Osteoblast (primary cell): ENCODE measurements around the gene SYPL2. TPM values are rescaled to one million over a fixed set of nuclear protein-coding genes. Genes with fewer than 3 reads are reported as not detected.

Experiments
- DNase-seq: peaks from one replicate; pipeline ENCODE4 v3.0.0; 2011; ENCODE audit warnings: low spot score, mixed read lengths; ENCODE audit not compliant: insufficient read length; ENCODE audit errors: missing footprints
- H2AFZ ChIP-seq: 2 replicates; pipeline ENCODE4 v1.6.0; 2011; ENCODE audit warnings: mild to moderate bottlenecking, low read length
- H3K27ac ChIP-seq: 2 replicates; pipeline ENCODE4 v1.5.1; 2011; ENCODE audit warnings: mild to moderate bottlenecking, low read depth, low read length, moderate library complexity
- H3K27me3 ChIP-seq: 2 replicates; pipeline ENCODE4 v1.6.0; 2012; ENCODE audit warnings: mild to moderate bottlenecking, control low read depth, inconsistent platforms, low read length, moderate library complexity; ENCODE audit not compliant: insufficient read depth
- H3K36me3 ChIP-seq: 2 replicates; pipeline ENCODE4 v1.5.1; 2011; ENCODE audit warnings: mild to moderate bottlenecking, low read length, control low read depth, moderate library complexity; ENCODE audit not compliant: insufficient read depth
- H3K4me1 ChIP-seq: 2 replicates; pipeline ENCODE4 v1.5.1; 2011; ENCODE audit warnings: mild to moderate bottlenecking, low read length, control low read depth, moderate library complexity; ENCODE audit not compliant: insufficient read depth
- H3K4me2 ChIP-seq: 2 replicates; pipeline ENCODE4 v1.6.0; 2011; ENCODE audit warnings: mild to moderate bottlenecking, low read length; ENCODE audit not compliant: insufficient read depth
- H3K4me3 ChIP-seq: fragments of 200-600 bp; sonication (generic); 3 replicates; pipeline ENCODE4 v1.5.1; 2012; ENCODE audit warnings: mild to moderate bottlenecking, low read length, inconsistent platforms; ENCODE audit not compliant: insufficient read depth
- H3K79me2 ChIP-seq: 2 replicates; pipeline ENCODE4 v1.6.0; 2012; ENCODE audit warnings: mild to moderate bottlenecking, low read length, control low read depth, inconsistent platforms; ENCODE audit not compliant: insufficient read depth
- H3K9me3 ChIP-seq: 2 replicates; pipeline ENCODE4 v1.5.1; 2011; ENCODE audit warnings: low read depth, low read length, control low read depth
- H4K20me1 ChIP-seq: 2 replicates; pipeline ENCODE4 v1.6.0; 2012; ENCODE audit warnings: mild to moderate bottlenecking, low read length, control low read depth; ENCODE audit not compliant: insufficient read depth
- CTCF ChIP-seq: IDR thresholded peaks from 2 replicates; pipeline ENCODE4 v1.5.1; 2011; ENCODE audit warnings: mild to moderate bottlenecking, low read depth, low read length, moderate library complexity; ENCODE audit errors: extremely low read depth
- total RNA-seq: library from RNA; depleted of rRNA; stranded (reverse); fragments of >200 nt; gene quantifications from 2 replicates; pipeline ENCODE4 v1.2.3, GENCODE V29; 2012

The SYPL2 gene
- total RNA-seq, 1 donor, result 1.8 TPM

- H3K79me2 ChIP-seq, result no peaks in the 10 kb centered on the region
- no peak overlapping the region for H2AFZ ChIP-seq
- H3K4me1 ChIP-seq, result peaks cover 10% of the 10 kb centered on the region
- no peaks in the 10 kb centered on the region for H4K20me1 ChIP-seq
- no peak for DNase-seq
- no peaks in the 10 kb centered on the region for H3K9me3 ChIP-seq
- peaks cover 6% of the 10 kb centered on the region for H3K27me3 ChIP-seq
- H3K4me2 ChIP-seq, result no peak overlapping the region
- no peak for TF ChIP-seq CTCF
- no peak overlapping the region for H3K4me3 ChIP-seq
- no peaks in the 10 kb centered on the region for H3K36me3 ChIP-seq
- no peak overlapping the region for H3K27ac ChIP-seq
Measured at GRCh38 chr1:109530457-109531087, 64.2 kb downstream of the SYPL2 start.

- DNase-seq, result no peak
- no peaks in the 10 kb centered on the region for H3K79me2 ChIP-seq
- TF ChIP-seq CTCF, result no peak
- no peaks in the 10 kb centered on the region for H4K20me1 ChIP-seq
- peaks cover 10% of the 10 kb centered on the region for H3K4me1 ChIP-seq
- H3K27me3 ChIP-seq, result peaks cover 6% of the 10 kb centered on the region
- no peak overlapping the region for H3K27ac ChIP-seq
- no peaks in the 10 kb centered on the region for H3K36me3 ChIP-seq
- H2AFZ ChIP-seq, result no peak overlapping the region
- H3K9me3 ChIP-seq, result no peaks in the 10 kb centered on the region
- H3K4me2 ChIP-seq, result no peak overlapping the region
- no peak overlapping the region for H3K4me3 ChIP-seq
Measured at GRCh38 chr1:109531380-109531779, 65.0 kb downstream of the SYPL2 start.

Other genes starting within 250 kb of the SYPL2 start
- gene CELSR2, start 217.0 kb upstream of the SYPL2 start, total RNA-seq, result 1.4 and 1.5 TPM in 2 replicates
- gene PSRC1, start 183.4 kb upstream of the SYPL2 start, total RNA-seq, result 5.4 and 5.9 TPM in 2 replicates
- not detected in 2 replicates for gene MYBPHL, start 159.5 kb upstream of the SYPL2 start, total RNA-seq
- gene SORT1, start 68.6 kb upstream of the SYPL2 start, total RNA-seq, result 45.1 and 48.5 TPM in 2 replicates
- gene PSMA5, start 40.1 kb upstream of the SYPL2 start, total RNA-seq, result 41.5 and 45.6 TPM in 2 replicates
- 1.8 and 3.5 TPM in 2 replicates for gene ATXN7L2, start 17.4 kb downstream of the SYPL2 start, total RNA-seq
- gene CYB561D1, start 27.5 kb downstream of the SYPL2 start, total RNA-seq, result 6.5 and 10.5 TPM in 2 replicates
- gene AMIGO1, start 43.2 kb downstream of the SYPL2 start, total RNA-seq, result 2.1 and 2.5 TPM in 2 replicates
- gene GPR61, start 73.3 kb downstream of the SYPL2 start, total RNA-seq, result not detected in 2 replicates
- 14.1 and 15.0 TPM in 2 replicates for gene GNAI3, start 82.1 kb downstream of the SYPL2 start, total RNA-seq
- 0.29 and 0.72 TPM in 2 replicates for gene GNAT2, start 153.1 kb downstream of the SYPL2 start, total RNA-seq
- gene AMPD2, start 153.3 kb downstream of the SYPL2 start, total RNA-seq, result 55.4 and 59.4 TPM in 2 replicates
- gene GSTM4, start 189.6 kb downstream of the SYPL2 start, total RNA-seq, result 9.4 and 13.8 TPM in 2 replicates
- gene GSTM2, start 201.5 kb downstream of the SYPL2 start, total RNA-seq, result 14.8 and 16.2 TPM in 2 replicates
- not detected in 2 replicates for gene GSTM1, start 221.3 kb downstream of the SYPL2 start, total RNA-seq
- gene GSTM5, start 245.7 kb downstream of the SYPL2 start, total RNA-seq, result 2.1 and 4.3 TPM in 2 replicates